GM19395 (cell line): Measurements from ENCODE around the gene IQSEC3.

Experiments
- ATAC-seq: cut with Tn5 transposase; IDR thresholded peaks from one replicate; pipeline ENCODE4 v1.9.1; 2021; ENCODE audit warnings: mild to moderate bottlenecking, moderate library complexity; ENCODE audit not compliant: unreplicated experiment

IQSEC3 gene

DNA sequence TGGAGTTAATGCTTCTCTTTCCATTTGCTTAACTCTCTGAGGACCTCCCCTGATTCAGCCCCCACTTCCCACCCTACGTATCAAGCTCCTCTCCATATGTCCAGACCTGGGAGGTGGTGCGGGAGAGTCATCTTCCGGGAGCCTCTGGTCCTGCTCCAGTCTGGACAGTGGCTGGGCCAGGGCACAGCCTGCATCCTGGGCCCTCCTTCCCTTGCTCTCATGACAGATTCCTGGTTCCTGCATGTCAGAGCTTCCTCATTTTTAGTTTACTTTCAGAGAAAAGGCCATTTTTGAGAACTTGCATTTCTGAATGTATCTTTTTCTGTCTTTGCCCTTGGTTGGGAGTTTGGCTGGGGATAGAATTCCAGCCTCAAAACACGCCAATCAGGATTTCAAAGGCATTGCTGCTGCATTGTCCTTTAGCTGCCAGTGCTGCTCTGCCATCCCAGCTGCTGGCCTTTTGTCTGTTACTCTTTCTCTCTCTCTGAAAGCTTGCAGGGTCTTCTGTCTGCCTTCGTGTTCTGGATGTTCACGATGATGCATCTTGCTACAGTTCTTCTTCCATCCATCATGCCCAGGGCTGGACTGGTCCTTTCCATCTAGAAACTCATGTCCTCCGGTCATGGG, 92.7 kb downstream of the IQSEC3 start:
- no peak for ATAC-seq

DNA sequence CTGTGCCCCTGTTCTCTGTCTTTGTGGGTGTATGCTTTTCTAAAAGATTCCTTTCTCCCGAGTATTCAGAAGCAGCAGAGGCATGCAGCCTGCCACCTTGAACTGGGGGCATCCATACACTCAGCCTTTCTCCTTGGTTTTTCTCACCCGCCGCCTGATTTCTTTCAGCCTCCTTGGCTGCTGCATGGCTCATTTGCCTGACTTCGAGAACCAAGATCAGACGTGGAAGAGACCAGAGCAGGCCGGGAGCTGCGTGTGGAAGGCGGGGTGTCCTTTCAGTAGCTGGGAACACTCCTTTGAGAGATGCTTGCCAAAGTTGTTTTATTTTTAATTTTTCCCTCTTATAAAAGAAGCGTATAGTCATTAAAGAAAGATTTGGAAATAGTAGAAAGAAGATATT, 94.3 kb downstream of the IQSEC3 start:
- ATAC-seq: no peak

DNA sequence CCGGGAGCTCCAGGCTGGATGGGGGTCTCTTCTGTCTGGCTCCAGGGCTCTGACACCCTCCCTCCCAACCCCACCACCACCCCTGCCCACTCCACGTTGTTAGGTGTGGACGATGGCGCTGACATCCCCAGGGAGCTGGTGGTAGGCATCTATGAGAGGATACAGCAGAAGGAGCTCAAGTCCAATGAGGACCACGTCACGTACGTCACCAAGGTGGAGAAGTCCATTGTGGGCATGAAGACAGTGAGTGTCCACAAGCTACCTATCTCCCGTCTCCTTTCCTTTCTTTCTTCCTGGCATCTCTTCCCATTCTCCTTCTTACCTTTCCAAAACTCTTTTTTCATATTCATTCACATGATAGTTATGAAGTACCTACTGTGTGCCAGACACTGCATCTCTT, 95.3 kb downstream of the IQSEC3 start:
- ATAC-seq: no peak

DNA sequence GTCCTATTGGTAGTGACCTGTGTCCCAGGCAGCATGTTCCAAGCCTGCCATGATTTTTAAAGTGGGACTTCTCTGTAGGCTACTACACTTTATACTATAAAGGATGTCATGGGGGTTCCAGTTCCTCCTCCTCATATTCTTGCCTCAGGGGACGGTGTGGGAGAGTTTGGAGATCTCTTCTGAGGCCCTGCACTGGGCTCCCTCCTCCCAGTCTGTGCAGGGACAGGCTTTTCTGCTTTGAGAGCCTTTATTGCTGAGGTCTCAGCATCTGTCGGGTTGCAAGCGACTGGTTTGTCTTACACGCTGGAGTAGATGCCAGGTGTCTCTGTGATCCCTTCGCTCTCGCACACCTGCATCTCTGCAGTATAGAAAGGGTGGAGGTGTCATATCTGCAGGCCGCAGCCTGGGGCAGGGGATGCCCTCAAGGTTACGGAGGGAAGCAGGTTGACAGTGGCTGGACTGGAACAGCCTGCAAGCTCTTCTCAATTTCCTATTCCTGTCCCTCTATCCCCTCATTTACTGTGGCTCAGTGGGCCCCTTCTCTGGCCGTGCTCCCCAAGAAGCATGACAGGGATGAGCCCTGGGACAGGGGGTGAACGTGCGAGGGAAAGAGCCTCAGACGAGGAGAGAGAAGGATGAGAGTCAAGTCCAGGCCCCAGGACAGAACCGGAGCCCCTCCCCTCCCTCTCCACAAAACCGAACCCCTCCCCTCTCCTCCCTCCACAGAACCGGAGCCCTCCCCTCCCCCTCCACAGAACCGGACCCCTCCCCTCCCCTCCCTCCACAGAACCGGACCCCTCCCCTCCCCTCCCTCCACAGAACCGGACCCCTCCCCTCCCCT, 96.1 kb downstream of the IQSEC3 start:
- no peak for ATAC-seq

DNA sequence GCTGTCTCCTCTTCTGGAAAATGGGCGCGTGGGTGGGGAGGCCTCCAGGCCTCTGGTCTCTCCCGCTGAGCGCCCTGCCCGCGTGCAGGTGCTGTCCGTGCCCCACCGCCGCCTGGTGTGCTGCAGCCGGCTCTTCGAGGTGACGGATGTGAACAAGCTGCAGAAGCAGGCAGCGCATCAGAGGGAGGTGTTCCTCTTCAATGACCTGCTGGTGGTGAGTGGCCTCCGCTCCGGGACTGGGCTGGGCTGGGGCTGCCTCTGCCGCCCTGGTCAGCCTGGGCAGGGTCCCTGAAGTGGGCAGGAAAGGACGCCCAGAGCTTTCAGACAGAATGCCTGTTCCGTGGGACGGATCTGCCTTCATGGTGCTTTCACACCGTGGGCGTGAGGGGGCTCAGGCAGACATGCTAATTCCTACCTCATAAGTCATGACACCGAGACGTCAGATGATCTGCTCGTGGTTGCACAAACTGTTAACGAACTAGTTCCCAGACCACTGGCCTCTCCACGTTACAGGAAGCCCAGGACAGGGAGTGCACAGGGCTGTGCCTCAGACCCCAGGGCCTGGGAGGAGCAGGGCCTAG, 96.9 kb downstream of the IQSEC3 start:
- no peak for ATAC-seq

DNA sequence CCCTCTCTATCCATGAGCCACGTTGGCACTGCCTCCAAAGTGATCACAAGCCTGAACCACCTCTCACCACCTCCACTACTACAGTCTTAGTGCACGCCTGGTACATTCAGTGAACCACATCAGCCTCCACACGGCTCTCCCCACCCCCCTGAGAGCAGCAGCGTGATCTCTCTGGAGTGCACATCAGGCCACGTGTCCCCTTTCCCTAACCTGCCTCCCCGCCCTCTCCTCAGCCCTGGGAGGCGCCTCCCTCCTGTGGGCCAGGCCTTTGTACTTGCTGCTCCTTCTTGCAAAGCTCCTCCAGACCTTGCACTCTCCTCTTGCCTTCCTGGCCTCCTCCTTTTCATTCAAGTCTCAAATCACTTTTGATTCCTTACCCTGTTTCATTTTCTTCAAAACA, 97.6 kb downstream of the IQSEC3 start:
- no peak for ATAC-seq

DNA sequence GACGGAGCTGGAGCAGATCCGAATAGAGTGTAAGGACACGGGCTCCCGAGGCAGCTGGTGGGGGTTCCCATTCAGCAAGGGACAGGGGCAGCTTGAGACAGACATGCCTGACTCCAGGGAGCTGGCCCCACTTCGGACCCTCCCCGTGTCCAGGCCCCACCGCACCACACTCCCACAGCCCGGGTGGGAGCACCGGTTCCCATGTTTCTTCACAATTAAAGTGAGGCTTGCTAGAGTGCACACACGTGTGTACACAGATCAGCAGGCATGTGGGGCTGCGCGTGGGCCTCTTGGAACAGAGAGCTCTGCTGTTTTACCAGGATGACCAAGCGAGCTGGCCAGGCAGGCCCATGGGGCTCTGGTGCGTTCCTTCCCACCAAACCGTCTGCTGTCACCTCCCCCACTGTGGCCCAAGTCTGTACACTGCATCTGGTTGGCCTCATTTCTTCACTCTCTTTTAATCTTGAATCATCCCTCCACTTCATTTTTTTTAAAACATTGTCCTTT, 99.3 kb downstream of the IQSEC3 start:
- ATAC-seq: no peak

DNA sequence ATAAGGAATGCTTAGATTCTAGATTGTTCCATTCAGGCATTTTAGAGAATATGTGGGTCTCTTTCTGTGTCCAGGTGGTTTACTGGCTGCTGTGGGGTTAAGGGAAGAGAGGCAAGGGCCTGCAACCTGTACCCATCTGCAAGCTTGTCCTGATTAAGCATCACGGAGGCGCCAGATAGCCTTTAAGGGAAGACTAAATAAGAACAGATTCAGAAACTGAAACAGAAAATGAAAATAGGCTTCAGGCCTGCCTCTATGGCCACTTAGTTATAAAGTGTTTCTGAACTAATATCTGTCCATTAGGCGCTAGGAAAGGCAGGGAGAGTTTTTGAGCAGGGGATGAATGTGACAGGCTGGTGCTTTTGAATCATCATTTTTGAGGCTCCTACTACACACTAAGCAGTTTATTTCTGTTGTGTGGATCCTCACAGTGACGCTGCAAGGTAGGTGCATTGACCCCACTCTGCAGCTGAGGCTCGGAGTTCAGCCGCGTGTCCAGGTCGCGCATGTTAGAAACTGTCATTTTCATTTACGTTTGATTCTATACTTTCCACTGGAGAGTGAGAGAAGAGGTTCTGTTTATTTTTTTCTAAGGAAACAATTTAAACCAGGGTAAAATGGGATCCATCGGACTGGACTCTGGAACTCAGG, 100.0 kb downstream of the IQSEC3 start:
- no peak for ATAC-seq

DNA sequence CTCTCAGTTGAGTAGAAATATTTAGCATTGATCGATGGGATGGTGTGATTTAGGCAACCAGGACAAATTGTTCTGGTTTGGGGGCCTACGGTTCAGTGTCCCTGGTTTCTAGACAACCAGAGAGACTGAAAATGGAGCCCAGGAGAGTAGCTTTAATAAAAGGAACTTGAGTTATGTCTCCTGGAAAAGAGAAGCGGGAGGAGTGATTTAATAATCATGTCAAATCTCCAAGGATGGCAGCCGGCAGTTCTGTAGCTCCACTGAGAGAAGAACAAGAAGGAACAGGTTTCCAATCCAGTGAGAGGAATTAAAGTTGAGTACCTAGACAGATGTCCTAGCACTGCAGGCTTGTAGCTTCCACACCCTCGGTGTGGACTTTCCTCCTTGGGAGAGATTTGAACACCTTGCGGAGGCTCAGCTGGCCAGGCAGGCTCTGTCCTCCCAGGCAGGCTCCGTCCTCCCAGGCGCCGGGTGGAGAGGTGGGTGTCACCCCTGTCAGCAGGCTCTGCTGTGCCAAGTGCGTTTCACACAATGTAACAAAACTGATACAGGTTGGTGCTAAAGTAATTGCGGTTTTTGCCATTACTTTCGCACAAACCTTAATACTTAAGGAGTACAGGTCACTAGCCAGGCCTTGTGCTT, 101.5 kb downstream of the IQSEC3 start:
- no peak for ATAC-seq

DNA sequence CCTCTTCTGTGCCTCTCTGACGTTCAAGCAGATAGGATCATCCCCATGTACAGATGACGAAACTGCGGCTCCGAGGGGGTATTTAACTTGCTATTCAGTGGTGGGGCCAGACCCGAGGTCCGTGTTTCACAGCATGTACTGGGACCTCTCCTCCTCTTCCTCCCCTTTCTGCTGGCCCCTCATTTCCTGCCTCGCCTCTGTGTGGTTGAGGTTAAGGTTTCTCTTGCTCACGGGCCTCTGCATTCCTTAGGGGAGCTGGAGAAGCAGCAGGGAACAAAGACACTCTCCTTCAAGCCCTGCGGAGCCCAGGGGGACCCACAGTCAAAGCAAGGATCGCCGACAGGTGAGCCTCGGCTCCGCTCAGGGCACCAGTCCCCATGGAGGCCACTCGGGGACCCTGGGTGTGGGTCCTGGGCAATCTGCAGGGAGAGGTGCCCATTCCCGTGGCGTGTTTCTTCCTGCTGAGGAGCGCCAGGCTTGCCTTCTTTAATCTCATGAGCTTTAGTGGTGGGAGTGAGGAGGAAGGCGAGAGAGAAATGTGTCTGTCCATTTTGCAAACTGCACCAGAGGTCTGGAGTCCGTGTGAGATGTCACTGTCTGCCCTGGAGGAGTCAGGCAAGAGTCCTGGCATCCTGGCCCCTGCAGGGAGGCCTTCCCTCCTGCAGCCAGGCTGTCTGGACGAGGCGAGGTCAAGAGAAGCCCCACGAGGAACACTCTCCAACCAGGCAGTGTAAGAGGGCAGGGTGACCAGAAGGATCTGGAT, 102.4 kb downstream of the IQSEC3 start:
- ATAC-seq: no peak

DNA sequence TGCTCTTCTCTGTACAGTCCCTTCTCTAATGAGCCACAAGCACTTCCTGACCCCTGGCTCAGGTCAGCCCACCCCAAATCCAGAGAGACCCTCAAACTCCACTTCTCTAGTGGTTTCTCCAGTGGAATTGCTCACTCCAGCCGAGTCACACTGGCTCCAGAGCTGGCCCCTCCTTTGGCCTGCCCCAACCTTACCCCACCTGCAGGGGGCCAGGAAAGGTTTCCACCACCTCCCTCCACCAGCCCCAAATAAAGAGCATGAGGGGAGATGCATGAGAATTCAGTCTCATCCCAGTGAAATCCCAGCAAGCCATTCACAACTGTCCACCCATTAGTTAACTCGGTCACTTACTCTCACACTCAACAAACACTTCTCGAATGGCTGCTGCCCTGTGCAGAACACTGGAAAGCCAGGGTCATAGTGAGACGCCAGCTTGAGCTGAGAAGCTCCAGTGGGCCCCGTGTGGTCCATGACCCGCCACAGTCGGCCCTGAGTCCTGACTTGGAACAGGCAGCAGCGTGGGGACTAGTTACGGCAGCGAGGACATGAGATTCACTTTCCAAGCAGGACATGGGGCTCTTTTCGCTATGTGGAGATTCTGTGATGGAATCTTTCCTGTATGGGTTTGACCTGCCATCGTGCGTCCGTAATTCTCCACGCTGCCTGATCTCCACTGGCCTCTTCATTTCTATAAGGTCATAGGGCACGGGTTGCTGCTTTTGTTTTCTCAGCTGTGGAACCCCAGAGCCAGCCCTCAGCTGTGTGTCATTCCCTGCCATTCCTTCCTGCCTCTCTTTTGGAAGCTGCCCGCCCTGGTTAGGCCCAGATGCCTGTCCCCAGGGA, 103.2 kb downstream of the IQSEC3 start:
- ATAC-seq: no peak

DNA sequence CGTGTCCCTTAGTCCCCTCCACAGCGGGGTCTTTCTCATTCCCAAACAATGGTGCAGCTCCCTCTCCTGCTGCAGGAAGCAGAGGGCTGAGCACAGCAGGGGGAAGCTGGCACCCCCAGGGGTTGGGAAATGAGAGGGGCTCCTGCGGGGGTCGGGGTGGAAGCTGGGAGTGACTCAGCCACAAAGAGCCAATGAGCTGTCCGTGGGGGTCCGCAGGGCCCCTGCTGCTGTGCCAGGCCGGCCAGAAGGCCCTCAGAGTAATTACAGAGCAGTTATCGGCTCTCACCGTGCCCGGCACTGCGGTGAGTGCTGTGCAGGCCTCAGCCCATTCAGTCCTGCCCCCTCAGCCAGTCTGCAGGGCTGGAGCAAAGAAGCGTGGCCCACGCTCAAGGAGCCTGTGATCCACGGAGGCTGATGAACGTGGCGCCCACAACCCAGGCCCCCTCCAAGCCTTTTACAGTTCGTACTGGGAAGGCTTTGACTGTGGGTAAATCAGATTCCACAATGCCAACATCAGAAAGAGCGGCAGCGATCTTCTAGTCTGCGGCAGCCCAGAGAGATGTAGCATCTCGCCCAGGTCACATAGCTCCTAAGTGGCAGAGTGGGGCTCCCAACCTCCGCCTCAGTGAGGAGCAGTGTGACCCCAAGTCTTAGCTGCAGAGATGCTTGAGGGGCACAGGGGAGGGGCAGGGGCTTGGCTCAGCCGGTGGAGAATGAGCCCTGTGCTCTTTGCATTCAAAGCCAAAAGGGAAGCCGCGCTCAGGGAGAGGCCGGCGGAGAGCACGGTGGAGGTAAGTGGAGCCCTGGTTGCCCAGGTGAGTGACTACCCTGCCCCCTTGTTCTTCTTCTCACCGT, 104.0 kb downstream of the IQSEC3 start:
- no peak for ATAC-seq

DNA sequence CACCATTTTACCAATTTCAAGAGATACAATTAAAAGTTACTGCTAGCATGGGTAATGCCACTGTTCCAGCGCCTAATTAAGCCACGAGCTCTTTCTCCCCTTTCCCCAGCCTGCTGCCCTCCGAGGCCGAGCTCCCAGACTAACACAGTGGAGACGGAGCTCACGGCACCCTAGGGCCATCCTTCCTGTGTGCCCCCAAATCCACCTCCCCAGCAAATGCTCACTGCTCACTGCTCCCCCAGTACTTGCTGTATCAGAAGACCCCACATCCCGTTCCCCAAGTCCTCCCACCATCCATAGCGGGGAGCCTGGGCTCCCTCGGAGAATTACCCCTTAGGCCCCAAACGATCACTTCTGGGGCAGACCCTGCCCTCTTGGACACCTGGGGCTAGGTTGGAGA, 104.7 kb downstream of the IQSEC3 start:
- ATAC-seq: no peak

DNA sequence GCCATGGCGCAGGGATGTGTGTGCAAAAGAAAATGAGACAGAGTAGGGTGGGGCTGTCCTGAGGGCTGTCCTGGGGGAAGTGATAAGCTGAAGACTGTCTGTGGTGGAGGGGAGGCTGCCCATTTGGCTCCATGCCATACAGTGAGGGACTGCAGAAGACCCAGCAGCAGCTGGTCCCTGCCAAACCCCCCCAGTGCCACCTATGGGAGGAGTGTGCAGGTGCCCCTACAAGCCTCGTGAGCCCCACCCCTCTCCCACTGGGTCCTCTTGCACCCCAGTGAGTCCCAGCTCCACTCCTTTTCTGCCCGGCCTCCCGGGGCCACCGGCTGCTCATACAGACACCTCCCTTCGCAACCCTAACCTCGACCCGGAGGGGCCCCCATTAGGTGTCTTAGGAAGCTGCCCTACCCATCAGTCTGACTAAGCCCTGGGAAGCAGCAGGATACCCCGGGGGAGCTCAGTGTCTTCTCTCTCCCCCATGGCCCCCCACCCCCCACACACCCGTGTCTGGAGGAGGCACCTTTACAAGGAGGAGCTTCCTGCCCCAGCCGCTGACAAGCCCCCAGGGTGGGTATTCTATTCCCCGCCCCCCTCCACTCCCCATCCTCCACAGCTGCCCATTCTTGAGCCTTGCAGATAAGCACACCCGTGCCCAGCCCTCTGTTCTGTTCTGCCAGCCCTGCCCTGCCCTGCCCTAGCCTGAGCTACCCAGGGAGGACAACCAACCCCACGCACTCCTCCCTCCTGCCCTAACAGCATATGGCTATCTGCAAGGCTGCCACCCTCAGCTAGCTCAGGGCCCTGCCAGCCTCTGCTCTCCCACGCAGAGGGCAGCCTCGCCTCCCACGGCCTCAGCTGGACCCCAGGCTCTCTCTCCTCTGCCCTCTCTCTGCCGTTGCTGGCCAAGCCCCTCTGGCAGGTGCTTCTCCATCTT, 105.4 kb downstream of the IQSEC3 start:
- ATAC-seq: no peak

DNA sequence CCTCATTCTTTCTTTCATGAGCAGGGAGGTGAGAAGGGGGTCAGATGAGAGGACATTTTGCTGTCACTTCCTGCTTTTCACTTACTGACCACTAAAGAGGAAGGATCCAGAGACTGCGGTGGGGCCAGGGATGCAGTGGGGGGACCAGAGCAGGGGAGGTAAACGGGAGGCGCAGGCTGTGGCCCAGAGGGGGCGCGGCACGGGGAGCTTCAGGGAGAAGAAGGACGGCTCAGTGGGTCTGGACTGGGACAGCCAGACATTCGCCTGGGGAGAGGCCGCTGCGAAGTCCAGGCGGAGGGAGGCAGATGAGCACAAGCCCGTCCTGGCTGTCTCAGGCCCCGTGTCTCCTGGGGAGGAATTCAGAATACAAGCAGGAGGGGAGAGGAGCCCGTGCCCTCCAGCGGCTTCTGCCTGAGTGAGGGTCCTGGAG, 106.2 kb downstream of the IQSEC3 start:
- no peak for ATAC-seq

DNA sequence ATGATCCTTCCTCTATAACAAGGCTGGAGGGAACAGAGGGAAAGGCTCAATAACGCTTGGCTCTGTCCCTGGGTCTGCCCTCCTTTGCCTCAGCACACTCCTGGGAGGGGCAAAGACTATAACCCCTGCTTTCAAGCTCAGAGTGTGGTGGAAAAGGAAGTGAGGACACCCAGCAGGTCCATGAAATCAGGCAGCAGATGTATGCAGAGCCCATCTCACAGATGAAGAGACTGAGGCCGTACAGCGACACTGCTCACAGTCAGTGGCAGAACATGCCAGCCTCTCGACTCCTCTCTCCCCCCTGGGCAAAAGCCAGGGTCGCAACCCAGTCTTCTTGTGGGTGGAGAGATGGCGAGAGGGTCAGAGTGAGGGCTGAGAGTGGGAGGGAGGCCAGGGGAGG, 107.6 kb downstream of the IQSEC3 start:
- no peak for ATAC-seq

DNA sequence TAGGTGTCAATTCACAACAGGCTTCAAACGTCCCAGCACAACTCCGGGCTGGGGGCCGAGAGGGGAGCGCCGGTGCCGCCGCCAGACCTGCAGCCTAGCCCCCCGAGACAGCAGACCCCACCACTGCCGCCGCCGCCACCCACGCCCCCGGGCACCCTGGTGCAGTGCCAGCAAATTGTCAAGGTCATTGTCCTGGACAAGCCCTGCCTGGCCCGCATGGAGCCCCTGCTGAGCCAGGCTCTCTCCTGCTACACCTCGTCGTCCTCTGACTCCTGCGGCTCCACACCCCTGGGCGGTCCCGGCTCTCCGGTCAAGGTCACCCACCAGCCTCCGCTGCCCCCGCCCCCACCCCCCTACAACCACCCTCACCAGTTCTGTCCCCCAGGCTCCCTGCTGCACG, 108.0 kb downstream of the IQSEC3 start:
- ATAC-seq: no peak
